Measurements from ENCODE around the gene GASK1B. TPM values are rescaled to one million over a fixed set of nuclear protein-coding genes. Genes with fewer than 3 reads are reported as not detected.

Gene GASK1B
- total RNA-seq, 1 donor from 2014 or later = 29.1 TPM

DNA sequence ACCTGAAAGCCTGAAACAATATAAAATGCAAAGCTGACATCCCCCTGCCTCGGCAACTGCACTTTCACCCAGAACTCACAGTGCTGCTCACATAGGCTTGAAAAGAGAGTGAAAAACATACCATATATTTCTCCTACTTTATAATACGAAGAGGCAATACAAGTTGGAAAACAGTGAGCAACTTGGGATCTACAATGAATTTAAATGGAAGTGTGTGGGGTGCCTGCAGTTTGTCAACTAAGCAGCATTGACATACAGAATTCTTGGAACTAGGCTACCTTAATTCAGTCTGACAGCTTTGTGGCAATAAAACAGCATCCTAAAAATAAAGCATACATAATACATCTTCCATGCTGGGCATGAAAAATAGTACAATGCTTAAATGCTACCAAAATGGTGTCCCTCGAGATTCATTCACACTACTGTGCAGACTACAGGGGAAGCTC, 8.0 kb downstream of the GASK1B start:
- Mint-ChIP-seq H3K36me3 (no peaks in the 10 kb centered on the region), H3K27ac (peak overlapping the region; percentile 68), H3K27me3 (ENCODE audit: low read depth) (no peaks in the 10 kb centered on the region), H3K9me3 (no peaks in the 10 kb centered on the region), H3K4me1 (peaks cover 53% of the 10 kb centered on the region), H3K4me3 (peak overlapping the region; percentile 26)
- TF ChIP-seq CTCF (IDR thresholded peaks at IDR 0.05; ENCODE audit: unreplicated experiment) = no peak
- DNase-seq (ENCODE audit: low spot score in 2 of 2, unreplicated experiment in 2 of 2) = no peak

DNA sequence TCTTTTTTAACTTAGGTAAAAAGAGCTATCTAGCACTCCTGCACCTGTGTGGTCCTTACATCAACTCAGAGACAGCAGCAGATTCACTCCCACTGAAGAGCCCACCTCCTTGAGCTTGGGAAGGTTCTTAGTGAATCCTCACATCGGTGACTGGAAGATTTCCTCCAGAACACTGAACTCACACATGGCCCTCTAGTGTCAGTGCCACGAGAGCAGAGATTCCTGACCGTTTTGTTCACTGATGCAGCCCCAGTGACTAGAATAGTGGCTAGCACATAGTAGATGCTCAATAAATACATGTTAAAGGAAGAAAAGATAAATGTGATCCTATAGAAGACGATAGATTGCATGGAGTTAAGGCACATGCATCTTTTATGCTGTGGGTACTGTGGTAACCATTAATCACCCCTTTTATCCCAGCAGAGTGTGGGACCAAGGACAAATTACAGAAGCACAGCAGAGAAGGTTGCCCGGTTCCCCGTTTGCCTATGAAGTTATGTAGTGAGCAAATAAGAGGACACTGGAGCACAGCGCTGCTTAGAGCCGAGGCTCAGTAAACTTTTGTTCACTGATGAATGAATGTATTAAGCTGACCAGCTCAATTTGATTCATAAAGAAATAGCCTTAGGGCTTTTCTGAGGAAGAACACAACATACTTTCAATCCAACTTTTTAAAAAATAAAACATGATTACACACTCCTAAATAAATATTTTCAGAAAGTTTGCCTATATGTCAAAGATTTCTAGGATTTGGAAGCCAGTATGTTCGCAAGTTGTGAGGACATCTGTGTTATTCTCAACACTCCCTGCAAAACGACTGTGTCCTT, 8.7 kb downstream of the GASK1B start:
- Mint-ChIP-seq H3K4me3 (peak overlapping the region; percentile 26), H3K36me3 (no peaks in the 10 kb centered on the region), H3K9me3 (no peaks in the 10 kb centered on the region), H3K4me1 (peaks cover 56% of the 10 kb centered on the region), H3K27ac (peak overlapping the region; percentile 68), H3K27me3 (ENCODE audit: low read depth) (no peaks in the 10 kb centered on the region)
- DNase-seq (ENCODE audit: low spot score in 2 of 2, unreplicated experiment in 2 of 2) = no peak
- TF ChIP-seq CTCF (IDR thresholded peaks at IDR 0.05; ENCODE audit: unreplicated experiment) = no peak

DNA sequence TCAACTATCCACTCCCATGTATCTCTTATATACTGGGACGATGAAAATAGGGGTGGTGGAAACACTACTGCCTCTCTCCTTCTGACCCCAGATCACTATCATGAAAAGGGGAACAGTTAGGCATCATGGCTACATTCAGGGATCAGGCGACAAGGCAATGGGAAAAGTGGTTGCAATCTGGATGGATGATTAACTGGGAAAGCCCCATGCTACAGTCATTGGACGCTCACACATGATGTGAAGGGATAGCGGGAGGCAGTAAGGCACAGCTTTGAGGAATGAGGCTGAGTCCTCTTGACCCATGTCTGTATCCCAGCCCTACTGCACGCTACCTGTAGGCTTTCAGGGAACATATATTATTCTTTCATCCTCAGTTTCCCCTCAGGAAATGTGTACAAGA, 10.2 kb downstream of the GASK1B start:
- no peak for DNase-seq (ENCODE audit: low spot score in 2 of 2, unreplicated experiment in 2 of 2)
- no peak for TF ChIP-seq CTCF (IDR thresholded peaks at IDR 0.05; ENCODE audit: unreplicated experiment)
- H3K27ac Mint-ChIP-seq = no peak overlapping the region
- H3K4me1 Mint-ChIP-seq = peaks cover 62% of the 10 kb centered on the region
- H3K27me3 Mint-ChIP-seq (ENCODE audit: low read depth) = no peaks in the 10 kb centered on the region
- H3K36me3 Mint-ChIP-seq = no peaks in the 10 kb centered on the region
- H3K4me3 Mint-ChIP-seq = no peak overlapping the region
- H3K9me3 Mint-ChIP-seq = no peaks in the 10 kb centered on the region

DNA sequence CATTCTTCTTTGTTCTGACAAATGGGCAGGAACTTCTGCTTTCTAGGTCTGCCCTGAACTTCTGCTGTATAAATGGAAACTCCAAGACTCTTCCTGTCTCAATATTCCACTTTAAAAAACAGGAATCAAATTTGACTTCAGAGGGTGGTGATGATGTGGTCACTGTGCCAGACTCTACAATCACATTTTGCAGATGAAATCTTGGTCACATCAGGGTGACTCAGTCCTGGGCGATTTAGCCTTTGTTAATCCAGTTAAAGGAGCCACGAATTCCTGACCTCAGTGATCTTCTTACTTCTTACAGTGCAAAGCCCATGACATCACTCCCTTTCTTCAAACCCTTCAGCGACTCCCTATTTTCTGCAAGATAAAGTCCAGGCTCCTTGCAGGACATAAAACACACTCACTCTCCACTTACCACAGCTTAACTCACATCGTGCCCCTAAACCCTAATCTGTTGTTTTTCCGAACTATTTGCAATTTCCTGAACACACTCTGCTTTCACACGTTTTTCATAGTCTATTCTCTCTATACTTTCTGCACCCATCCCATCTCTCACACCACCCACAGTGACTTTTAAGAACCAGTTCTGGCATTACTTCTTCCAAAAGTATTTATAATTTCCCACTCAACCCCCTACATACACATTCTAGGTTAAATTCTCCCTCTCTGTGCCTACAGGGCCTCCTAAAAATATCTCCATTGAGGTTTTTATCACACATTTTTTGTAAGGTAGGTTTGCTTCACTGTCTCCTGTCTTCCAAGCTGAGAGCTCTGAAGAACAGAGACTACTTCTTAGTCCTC, 11.1 kb downstream of the GASK1B start:
- no peaks in the 10 kb centered on the region for H3K27me3 Mint-ChIP-seq (ENCODE audit: low read depth)
- DNase-seq (ENCODE audit: low spot score in 2 of 2, unreplicated experiment in 2 of 2) = no peak
- peaks cover 67% of the 10 kb centered on the region for H3K4me1 Mint-ChIP-seq
- no peak for TF ChIP-seq CTCF (IDR thresholded peaks at IDR 0.05; ENCODE audit: unreplicated experiment)
- peak overlapping the region; percentile 40 for H3K27ac Mint-ChIP-seq
- H3K36me3 Mint-ChIP-seq = no peaks in the 10 kb centered on the region
- H3K9me3 Mint-ChIP-seq = no peaks in the 10 kb centered on the region
- no peak overlapping the region for H3K4me3 Mint-ChIP-seq

- no peaks in the 10 kb centered on the region for H3K27me3 Mint-ChIP-seq (ENCODE audit: low read depth)
- H3K27ac Mint-ChIP-seq = peak overlapping the region; percentile 81
Measured at GRCh38 chr4:158159718-158160094, 13.1 kb downstream of the GASK1B start.

More at GRCh38 chr4:158159718-158160094, 13.1 kb downstream of the GASK1B start:
- no peak overlapping the region for H3K4me3 Mint-ChIP-seq
- no peaks in the 10 kb centered on the region for H3K9me3 Mint-ChIP-seq
- no peaks in the 10 kb centered on the region for H3K36me3 Mint-ChIP-seq
- peaks cover 63% of the 10 kb centered on the region for H3K4me1 Mint-ChIP-seq
- TF ChIP-seq CTCF (IDR thresholded peaks at IDR 0.05; ENCODE audit: unreplicated experiment) = no peak
- DNase-seq (ENCODE audit: low spot score in 2 of 2, unreplicated experiment in 2 of 2) = no peak
